ENCODE results near the gene GGT6.

GGT6 gene

DNA sequence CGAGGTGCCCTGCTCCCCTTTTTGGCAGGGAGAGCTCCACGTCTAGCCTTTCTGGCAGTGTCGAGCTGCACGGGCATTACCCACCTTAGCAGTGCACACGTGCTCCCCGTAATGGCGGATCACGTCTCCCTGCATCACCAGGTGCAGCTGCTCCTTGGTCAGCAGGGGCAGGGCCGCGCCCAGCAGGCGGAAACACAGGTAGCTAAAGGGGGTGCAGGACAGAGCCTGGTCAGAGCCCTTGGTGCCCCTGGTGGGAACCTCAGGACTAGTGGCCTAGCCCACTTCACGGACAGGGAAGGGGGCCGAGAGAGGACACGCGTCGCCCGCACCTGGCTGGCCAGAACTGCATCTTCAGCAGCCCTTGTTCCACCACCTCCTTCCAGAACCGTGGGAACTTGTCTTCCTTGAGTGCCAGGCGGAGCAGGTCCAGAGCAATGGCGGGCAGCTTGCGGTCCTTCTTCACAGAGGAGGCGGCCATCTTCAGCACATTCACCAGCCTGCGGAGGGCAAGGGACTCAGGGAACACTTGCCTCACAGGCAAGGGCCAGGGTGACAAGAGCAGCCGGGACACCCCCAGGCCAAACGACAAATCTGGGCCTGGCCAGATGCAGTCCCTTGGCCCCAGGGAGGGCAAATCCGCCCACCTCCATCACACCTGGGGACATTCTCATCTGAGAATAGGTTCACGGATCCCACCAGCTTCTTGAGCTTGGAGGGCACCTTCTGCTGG, 8.4 kb downstream of the GGT6 start:
- DNase-seq (ENCODE audit: low read depth in 2 of 2), result no peak

GRCh38 chr17:4551141-4551540, 9.2 kb downstream of the GGT6 start:
- no peak for DNase-seq (ENCODE audit: low read depth in 2 of 2)

GRCh38 chr17:4550534-4551039, 9.8 kb downstream of the GGT6 start:
- no peak for DNase-seq (ENCODE audit: low read depth in 2 of 2)

DNA sequence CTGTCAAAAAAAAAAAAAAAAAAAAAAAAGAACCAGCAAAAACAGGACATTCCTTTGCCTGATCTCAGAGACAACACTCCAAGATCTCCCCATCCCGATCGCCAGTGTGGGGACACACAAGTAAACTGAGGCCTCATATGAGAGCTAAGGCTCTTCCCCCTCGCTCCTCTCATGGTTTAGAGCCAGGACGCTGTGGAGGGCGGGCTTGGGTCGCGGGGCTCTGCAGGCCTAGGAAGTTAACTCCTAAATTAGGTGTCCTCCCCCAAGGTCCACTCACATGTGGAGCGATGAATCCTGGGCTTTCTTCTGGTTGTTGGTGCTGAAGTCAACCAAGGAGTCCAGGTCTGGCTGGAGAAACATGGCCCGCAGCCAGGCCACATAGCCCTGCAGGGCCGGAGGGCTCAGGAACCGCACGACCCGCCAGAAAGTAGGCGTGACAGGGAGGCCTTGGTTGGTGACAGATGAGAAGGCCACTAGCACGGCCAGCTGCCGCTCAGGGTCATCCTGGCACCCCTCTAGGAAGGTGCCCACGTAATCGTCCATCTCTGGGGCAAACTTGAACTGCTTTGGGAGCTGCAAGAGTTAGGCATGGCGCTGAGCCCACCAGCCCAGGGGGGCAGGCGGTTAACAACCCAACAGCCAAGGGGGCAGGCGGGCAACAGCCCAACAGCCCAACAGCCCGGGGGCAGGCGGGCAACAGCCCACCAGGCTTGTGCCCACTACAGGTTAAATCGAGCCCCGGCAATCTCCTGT, 10.4 kb downstream of the GGT6 start:
- DNase-seq (ENCODE audit: low read depth in 2 of 2), result no peak

DNA sequence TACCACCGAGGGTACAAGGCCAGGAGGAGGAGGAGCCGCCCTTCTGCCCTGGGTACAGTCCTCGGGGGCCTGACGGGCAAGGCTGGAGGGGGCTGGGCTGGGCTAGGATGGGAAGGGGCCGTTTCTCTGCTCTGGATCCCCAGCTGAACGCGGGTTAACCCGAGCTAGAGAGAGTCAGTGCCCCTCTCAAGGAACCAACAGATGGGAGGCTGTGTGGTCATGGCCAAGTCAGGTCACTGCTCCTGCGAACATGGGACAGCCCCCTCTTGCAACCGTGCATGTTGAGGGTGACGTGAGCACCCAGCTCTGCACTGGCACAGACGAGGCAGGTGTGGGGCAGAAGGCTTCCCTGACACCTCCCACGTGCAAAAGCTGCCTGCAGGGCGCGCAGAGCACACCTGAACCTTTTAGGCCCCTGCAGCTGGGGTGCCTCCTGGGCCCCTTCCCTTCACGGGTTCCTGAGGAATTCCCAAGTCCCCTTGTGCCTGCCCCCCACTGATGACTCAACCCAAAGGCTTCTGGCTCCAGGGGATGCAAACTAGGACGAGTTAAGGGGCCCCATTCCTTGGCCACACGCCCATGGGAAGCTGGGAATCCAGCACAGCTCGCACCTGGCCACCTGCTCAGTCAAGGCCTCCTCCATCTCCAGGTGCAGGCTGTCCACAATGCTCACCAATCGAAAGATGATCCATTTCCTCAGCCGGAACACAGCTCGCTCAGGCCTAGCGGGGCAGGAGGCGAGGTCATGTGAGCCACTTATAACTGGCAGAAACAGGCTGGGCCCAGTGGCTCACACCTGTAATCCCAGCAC, 11.5 kb downstream of the GGT6 start:
- no peak for DNase-seq (ENCODE audit: low read depth in 2 of 2)

- no peak for DNase-seq (ENCODE audit: low read depth in 2 of 2)
These were observed 12.3 kb downstream of the GGT6 start for GRCh38 chr17:4548061-4548461.

GRCh38 chr17:4547118-4547906, 13.1 kb downstream of the GGT6 start:
- no peak for DNase-seq (ENCODE audit: low read depth in 2 of 2)

DNA sequence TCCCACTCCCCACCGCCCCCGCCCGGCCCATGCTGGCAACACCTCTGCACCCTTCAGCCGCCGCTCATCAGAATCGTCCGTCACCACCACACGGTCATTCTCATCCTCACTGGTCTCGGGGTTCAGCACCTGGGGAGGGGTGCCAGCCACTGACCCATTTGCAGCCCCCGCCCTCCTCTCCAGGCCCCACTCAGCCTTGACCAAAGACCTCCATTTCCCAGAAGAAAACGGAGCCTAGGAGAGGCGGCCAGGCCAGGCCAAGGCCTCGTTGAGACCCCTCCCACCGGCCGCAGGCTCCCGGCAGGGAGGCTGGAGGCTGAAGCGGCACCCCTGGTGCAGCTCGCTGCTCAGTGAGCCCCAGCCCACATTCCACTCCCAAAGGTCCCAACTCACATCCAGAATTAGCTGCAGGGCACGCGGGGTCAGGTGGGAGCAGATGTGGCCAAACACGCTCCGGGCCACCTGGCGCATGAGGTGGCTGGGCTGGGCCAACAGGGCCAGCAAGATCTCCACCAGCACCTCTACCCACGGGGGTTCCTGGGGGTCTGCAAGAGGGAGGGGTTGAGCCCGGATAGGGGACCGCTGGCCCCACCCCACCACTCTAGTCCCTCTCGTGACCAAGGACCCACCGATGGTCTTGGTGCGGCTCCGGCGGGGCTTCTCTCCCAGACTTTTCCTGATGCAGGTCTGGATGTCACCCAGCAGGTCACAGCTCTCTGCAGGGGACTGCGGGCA, 15.0 kb downstream of the GGT6 start:
- no peak for DNase-seq (ENCODE audit: low read depth in 2 of 2)

DNA sequence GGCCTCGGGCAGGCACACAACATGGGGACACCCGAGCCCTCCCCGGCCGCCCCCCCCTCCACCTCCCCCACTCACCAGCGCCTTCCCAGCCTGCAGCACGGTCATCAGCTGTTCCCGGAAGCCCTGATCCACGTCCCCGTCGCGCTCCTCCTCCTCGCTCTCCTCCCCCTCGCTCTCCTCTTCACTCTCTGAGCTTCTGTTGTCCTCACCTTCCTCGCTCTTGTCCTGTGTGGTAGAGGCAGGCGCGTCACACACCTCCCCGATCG, 15.5 kb downstream of the GGT6 start:
- no peak for DNase-seq (ENCODE audit: low read depth in 2 of 2)

- no peak for DNase-seq (ENCODE audit: low read depth in 2 of 2)
These were observed 16.0 kb downstream of the GGT6 start for GRCh38 chr17:4544135-4544950.

DNA sequence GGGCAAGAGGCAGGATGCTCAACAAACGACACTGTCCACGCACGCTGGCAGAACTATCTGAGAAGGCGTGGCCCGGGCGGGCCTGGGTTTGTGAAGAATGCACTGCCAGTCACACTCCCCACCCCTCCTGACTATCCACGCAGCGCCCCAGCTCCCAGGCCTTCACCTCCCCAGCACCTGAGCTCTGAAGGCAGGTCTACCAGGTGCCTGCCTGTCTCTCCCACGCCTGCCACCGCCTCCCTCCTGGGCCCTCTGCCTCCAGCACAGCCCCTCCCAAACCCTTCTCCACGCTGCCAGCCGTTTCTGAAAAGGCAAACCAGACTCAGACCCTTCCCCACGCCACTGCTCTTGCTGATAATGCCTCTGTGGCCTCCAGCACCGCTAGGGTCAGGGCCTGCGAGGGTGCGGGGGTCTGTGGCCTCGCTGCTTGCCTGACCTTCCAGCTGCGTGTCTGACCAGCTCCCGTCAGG, 16.8 kb downstream of the GGT6 start:
- no peak for DNase-seq (ENCODE audit: low read depth in 2 of 2)

- no peak for DNase-seq (ENCODE audit: low read depth in 2 of 2)
These were observed 17.6 kb downstream of the GGT6 start for GRCh38 chr17:4542726-4543191.

DNA sequence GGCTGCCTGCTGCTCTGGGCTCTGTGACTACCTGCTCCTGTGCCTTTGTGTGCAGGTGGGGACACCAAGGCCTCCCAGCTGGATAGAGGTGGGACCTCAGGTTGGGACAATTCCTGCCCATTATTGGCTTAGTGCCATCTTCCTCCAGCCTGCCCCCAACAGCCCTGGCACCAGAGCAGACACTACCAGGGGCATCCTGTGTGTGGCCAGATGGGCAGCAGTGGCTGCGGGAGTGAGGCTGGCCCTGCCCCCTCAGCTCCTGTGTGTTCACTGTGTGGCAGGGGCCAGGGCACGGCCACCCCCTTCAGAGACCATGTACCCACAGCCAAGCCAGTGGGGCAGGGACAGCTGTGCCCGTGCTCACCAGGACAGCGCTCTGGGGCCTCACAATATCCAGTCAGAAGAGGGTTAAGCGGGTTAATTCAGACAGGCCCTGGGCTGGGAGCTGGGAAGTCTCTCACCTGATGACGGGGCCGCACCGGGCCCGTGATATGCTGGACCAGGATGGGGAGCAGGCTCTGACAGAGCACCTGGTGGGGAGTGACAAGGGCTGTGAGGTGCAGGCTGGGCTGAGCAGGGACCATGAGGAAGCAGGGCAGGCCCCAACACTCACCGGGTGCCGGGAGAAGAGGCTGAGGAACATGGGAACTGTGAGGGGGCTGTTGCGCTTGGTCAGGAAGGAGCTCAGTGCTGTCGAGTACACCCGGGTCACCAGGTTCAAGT, 18.2 kb downstream of the GGT6 start:
- DNase-seq (ENCODE audit: low read depth in 2 of 2), result no peak

DNA sequence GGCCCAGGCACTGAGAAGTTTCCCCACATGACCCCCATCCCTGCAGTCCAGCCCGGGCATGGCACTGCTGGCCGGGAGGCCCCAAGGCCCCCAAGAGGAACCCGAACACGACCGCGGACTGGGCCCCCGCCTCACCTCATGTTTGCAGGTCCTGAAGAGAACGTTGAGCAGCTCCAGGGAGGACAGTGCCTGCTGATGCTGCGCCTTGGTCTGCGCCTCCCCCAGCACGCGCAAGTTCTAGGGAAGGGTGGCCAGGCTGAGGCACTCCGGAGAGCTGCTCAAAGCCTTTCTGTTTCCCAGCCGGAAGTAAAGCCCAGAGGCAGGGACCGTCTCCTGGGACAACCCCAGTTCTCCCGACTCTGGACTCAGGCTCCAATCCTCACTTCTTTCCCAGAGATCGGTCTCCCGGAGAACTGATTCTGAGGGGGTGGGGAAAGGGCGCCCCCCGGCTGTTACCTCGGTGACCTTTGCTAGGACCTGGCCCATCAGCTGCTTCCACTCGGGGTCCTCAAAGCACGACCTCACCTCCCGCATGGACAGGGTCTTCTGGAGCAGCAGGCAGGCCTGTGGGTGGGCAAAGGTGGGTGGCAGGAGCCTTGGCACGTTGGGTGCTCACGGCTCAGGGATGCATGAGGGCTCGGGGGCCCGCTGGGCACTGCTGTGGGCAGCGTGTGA, 18.9 kb downstream of the GGT6 start:
- no peak for DNase-seq (ENCODE audit: low read depth in 2 of 2)

- DNase-seq (ENCODE audit: low read depth in 2 of 2), result no peak
These were observed 19.6 kb downstream of the GGT6 start for GRCh38 chr17:4540687-4541327.

DNA sequence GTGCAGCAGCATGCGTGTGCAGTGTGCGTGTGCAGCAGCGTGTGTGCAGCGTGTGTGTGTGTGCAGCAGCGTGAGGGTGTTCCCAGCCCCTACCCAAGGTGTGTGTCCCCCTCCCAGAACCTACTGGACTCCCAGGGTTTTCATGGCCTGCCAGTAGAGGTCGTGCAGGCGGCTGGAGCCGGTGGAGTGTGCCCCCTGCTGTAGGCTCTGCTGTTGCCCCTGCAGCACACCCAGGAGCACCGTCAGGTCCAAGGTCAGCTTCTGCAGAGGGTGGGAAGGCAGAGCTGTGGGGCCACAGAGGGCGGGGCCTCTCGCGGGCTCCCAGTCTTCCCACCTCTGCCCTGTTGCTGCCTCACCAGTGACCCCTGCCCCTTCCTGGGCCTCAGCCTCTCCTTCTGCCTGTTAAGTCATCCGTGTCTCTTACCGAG, 20.1 kb downstream of the GGT6 start:
- DNase-seq (ENCODE audit: low read depth in 2 of 2), result no peak

DNA sequence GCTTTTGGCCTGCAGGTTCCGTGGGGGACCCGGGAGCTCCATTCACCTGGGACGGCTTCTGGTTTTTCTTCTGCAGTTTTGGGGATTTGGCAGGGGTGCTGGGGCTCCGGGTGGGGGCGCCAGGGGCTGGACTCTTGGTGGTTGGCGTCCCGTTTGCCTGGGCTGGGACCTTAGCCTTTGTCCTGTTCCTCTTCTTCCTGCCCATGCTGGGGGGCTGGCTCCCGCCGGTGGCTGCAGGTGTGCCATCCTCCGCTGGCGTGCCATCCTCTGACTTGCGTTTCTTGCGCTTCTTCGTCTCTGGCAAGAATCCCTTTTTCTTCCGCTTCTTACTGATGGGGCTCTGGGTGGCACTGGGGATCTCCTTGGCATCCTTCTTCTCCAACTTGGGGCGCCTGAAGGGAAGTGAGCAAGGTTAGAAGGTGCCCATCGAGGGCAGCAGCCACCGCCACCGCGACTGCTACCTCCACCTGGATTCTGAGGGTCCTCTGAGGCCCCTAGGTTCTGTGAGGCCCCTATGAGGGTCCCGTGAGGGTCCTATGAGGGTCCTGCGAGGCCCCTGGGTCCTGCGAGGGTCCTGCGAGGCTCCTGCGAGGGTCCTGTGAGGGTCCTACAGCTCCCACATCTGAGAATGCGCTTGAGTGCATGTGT, 20.7 kb downstream of the GGT6 start:
- DNase-seq (ENCODE audit: low read depth in 2 of 2), result no peak

- DNase-seq (ENCODE audit: low read depth in 2 of 2), result no peak
These were observed 21.4 kb downstream of the GGT6 start for GRCh38 chr17:4539025-4539424.

All from stimulated activated CD8-positive, alpha-beta memory T cell treated with anti-CD3 and anti-CD28 coated beads, Interleukin-2, amount 100 ng/mL, for 1 hour (primary cell).